8988T (cell line): Measurements from ENCODE around the gene PPP3CA.

Experiments used
- DNase-seq: peaks from one replicate; pipeline ENCODE4 v3.0.0; 2011

Gene PPP3CA

DNA sequence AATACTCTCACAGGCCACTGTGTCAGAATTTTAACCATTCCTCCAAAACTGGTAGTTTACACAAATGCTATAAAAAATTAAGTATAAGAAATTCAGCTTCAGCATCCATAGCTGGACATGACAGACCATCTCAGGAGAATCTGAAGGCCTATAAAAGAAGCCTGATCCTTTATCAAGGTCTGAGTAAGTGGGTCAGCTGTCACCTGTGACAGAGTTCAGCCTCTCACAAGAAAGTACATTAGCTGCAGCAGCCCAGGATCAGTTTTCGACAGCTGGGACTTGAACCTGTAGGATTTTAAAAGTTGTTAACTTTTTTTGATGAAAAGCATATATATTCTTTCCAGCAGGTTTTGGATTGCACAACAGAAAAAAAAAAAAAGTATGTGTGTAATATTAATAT, 60.7 kb downstream of the PPP3CA start:
- no peak for DNase-seq

- DNase-seq: no peak
Observed at GRCh38 chr4:101285985-101286384, 61.3 kb downstream of the PPP3CA start.

GRCh38 chr4:101284546-101284945, 62.8 kb downstream of the PPP3CA start:
- no peak for DNase-seq

DNA sequence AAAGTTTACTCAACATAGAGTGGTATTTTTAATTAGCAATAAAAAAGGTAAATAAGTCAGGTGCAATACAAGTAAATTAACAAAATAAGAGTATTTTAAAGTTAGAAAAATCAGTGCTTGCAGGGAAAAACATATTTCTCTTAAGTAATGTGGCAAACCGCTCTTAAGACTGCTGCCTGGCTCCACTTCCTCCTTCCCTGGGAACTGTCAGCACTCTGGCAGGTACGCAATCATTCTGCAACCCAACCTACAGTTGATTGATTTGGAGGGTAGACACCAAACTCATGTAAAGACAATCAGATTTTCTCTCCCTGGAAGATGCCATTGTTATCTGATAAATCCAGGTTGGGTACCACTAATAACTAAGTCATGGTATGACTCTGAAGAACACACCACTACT, 63.9 kb downstream of the PPP3CA start:
- no peak for DNase-seq

DNA sequence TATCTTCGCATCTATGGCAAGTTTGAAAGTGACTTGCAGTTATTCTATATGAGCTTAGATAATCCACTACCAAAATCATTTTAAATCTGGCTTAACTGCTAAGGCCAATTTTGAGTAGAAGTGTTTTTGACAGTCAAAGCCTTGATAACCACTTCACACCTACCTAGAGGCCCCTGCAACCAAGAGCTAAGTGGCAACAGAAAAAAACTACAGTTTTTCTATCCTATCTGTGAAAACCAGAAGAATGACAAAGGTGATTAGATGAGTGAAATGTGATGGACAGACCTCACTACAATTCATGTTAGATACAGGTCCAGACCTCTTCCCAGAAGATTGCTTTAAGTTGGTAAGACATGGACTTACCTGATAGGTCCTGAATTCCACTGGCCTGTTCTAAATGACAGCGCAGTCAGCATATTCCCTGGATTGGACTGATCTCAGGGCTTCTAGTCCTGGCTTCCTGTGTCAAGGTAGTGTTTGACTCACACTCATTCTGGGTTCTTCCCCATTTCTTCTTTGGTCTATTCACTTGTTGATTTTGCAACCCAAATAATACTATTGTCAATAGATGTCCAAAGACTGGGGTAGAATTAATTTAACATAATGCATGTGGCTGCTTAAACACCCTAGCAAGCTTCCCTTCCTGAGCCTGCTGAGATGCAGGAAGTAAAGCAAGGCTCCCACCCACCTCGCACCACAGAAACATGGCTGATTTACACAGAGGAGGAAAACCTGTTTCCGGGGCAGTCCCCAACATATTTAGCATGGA, 65.1 kb downstream of the PPP3CA start:
- no peak for DNase-seq

DNA sequence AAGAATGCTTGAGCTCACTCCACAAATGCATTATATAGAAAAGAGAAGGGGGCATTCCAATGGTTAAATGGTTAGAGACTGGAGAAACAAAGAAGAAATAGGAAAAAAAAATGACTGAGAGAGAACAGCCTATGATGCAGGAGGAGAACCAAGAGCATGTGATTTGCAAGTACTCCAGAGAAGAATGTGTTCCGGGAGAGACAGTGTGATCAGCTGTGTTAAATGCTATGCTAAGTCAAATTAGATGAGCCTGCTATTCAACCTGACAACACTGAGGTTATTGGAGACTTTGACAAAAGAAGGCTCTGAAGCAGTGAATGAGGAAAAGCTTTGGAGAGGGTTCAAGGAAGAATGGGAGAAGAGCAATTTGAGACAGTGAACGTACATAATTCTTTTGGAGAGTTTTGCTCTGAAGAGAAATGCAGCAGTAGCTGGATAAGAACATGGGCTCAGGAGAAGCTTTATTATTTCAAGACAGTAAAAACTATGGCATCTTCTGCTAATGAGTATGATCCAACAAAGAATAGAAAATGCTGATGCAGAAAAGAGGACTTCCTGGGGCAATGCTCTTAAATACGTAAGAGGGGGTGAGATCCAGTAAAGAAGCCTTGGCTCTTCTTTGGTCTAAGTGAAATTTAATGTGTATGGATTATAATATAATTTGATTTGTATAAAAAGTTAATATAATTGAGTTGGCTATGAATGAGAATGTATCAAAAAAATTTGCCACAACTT, 66.3 kb downstream of the PPP3CA start:
- DNase-seq: no peak

DNA sequence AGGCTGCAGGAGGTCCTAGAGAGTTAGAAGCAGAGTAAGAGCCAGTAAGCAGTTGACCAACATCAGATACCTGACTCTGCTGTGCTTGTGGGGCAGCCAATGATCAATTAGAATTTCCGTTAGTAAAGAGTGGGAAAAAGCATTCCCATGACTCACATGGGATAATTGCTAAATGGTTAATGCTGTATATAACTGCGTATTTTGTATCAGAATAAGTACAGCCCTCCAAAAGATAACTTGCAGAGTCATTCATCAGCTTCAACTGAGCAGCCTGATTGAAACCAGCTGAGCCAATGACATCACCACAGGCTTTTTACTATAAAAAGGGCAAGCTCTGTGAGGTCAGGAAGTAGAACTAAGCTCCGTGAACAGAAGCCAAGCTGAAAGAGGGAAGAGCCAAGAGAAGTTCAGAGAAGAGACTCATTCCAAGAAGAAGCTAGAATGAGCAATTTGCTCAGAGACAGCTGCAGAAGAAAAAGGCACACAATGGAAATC, 67.9 kb downstream of the PPP3CA start:
- DNase-seq: no peak

DNA sequence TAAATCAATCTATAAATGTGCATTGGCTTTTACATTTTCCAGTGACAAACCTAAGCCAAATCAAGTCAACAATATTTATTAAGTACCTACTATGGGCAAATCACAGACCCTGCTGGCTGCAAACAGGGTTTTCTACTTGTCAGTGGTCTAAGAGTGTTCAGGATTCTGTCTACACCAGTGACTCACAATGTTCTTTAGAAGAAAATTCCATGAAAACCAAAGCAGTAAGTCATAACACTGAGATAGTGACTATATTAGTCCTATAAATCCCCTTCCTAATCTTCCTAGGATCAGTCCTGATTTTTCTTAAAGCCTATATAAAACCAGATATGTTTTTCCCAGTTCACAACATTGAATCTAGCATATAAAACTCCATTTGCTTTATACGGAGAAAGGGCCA, 69.7 kb downstream of the PPP3CA start:
- DNase-seq: no peak

GRCh38 chr4:101276661-101277060, 70.7 kb downstream of the PPP3CA start:
- no peak for DNase-seq

- DNase-seq: no peak
Observed at GRCh38 chr4:101274888-101275752, 72.2 kb downstream of the PPP3CA start.

GRCh38 chr4:101271516-101271915, 75.8 kb downstream of the PPP3CA start:
- DNase-seq: no peak

GRCh38 chr4:101269682-101270081, 77.6 kb downstream of the PPP3CA start:
- no peak for DNase-seq

- DNase-seq: no peak
Observed at GRCh38 chr4:101265816-101266172, 81.5 kb downstream of the PPP3CA start.

- DNase-seq: no peak
Observed at GRCh38 chr4:101264993-101265815, 82.1 kb downstream of the PPP3CA start.

GRCh38 chr4:101264512-101264911, 82.8 kb downstream of the PPP3CA start:
- DNase-seq: no peak

- no peak for DNase-seq
Observed at GRCh38 chr4:101262683-101263082, 84.6 kb downstream of the PPP3CA start.

DNA sequence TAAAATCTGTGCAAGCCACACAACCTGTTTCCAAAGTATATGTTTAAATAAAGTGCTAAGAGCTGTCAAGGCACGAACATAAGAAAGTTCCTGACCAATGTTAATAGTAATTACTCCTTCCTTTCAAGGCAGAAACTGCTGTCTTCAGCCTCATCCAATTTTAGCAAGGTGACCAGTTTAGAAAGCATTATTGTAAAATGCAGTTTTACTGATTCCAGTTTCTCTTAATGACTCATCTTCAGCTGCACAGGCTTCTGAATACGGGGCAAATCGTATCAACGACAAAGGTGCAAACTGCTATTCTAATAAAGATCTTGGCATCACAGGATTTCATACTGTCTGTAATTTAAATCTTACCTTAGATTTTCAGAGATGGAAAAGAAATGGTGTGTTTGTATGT, 87.5 kb downstream of the PPP3CA start:
- DNase-seq: no peak

GRCh38 chr4:101258883-101259282, 88.4 kb downstream of the PPP3CA start:
- no peak for DNase-seq

- no peak for DNase-seq
Observed at GRCh38 chr4:101256222-101256621, 91.1 kb downstream of the PPP3CA start.

- DNase-seq: no peak
Observed at GRCh38 chr4:101254776-101255175, 92.5 kb downstream of the PPP3CA start.

GRCh38 chr4:101253121-101253520, 94.2 kb downstream of the PPP3CA start:
- no peak for DNase-seq

GRCh38 chr4:101252721-101253120, 94.6 kb downstream of the PPP3CA start:
- DNase-seq: no peak

GRCh38 chr4:101251261-101251660, 96.1 kb downstream of the PPP3CA start:
- no peak for DNase-seq
